Neural progenitor cell (in vitro differentiated cells): ENCODE data around the gene MLNR.

Experiments used
- CTCF ChIP-seq: fragments of 200-600 bp; sonication (generic); IDR thresholded peaks from 2 replicates; pipeline ENCODE4 v1.5.1; 2017; ENCODE audit warnings: antibody characterized with exemption, mild to moderate bottlenecking
- EZH2 ChIP-seq: fragments of 200-600 bp; sonication (generic); IDR thresholded peaks from 2 replicates; pipeline ENCODE4 v1.6.1; 2017; ENCODE audit warnings: antibody characterized with exemption, mild to moderate bottlenecking, moderate library complexity

- no peak for TF ChIP-seq CTCF
- TF ChIP-seq EZH2: no peak
Observed at GRCh38 chr13:49225223-49226042, 5.3 kb downstream of the MLNR start.
